GM12875 (cell line): ENCODE data around the gene RACK1.

Experiments
- H3K4me3 ChIP-seq: one replicate; pipeline ENCODE4 v1.5.1; 2011; ENCODE audit warnings: low read depth, low read length, control low read depth
- TF ChIP-seq, protein P1 (sequence below): IDR thresholded peaks from 2 replicates; pipeline ENCODE4 v1.5.1; 2011; ENCODE audit warnings: low read depth, mild to moderate bottlenecking, control low read depth, inconsistent platforms, low read length, moderate library complexity, borderline replicate concordance; ENCODE audit not compliant: insufficient read depth

The RACK1 gene

DNA sequence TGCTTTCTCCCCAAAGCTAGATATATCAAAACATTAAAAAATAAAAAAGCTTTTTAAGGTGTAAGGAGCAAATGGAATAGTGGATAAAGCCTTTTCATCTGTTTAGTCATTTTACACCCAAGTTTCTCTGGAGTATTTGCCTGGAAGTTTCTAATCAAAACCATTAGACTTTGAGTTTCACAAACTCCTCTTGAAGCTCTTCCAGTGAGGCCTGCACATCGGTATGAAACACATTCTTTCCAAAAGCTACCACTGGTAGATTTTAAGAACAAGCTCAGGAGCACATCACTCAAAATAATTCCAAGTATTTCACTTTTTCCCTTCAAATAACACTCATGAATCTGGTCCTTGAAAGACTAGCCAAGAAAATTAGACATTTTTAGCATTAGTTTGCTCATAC, 11.6 kb upstream of the RACK1 start:
- TF ChIP-seq, protein P1, sequence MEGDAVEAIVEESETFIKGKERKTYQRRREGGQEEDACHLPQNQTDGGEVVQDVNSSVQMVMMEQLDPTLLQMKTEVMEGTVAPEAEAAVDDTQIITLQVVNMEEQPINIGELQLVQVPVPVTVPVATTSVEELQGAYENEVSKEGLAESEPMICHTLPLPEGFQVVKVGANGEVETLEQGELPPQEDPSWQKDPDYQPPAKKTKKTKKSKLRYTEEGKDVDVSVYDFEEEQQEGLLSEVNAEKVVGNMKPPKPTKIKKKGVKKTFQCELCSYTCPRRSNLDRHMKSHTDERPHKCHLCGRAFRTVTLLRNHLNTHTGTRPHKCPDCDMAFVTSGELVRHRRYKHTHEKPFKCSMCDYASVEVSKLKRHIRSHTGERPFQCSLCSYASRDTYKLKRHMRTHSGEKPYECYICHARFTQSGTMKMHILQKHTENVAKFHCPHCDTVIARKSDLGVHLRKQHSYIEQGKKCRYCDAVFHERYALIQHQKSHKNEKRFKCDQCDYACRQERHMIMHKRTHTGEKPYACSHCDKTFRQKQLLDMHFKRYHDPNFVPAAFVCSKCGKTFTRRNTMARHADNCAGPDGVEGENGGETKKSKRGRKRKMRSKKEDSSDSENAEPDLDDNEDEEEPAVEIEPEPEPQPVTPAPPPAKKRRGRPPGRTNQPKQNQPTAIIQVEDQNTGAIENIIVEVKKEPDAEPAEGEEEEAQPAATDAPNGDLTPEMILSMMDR = no peak

DNA sequence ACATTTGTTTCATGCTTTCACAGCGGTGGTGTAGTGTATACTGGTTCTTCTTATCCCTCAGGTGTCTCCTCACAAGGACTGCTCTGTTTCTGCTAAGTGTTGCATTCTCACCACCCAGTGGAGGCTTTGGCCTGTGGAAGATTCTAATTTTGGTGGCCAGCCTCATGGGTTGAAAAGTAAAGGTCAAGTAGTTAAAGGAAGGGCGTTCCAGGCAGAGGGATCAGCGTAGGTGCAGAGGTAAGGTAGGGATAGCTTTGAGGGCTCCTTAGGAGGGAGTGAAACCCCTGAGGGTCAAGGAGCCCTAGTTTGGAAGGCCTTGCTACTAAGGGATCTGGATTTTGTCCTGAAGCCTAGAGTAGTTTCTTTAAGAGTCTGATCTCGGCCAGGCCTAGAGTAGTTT, 4.6 kb upstream of the RACK1 start:
- H3K4me3 ChIP-seq = no peak overlapping the region
- TF ChIP-seq, protein P1 = no peak

More for the DNA sequence above, 11.6 kb upstream of the RACK1 start:
- H3K4me3 ChIP-seq = no peak overlapping the region

DNA sequence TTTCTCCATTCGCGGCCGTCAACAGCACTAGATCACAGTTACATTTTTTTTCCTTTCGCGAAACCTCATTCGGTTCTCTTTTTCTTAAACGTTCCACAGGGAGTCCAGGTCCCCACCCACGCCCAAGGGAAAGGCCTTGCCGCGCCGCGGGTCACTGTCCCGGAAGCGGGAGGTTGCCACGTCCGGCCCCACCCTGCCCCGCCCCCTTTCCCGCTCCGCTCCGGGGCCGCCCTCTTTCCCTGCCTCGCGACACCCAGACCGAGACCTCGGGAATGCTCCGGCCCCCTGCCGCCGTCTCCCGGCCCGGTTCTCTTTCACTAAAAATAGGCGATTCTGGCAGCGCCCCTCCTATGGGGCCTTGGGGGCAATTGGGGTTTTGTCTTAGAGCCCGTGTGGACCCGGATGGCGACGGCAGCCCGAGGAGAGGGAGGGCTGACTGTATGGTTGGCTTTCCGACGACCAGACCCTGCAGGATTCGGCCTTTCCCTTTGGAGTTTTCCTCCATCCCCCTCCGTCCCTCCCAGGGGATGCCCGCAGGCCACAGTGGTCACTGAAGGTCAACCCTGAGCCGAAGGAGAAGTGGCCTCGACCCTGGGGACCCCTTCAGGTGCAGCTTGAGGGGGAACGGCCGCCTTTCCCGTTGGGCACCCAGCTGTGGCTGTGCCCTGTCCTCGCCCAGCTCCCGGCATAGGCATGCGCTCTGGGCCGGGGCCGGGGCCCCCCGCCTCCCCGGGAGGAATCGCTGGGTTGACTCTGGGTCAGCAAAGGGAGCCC, 2.8 kb upstream of the RACK1 start:
- TF ChIP-seq, protein P1 = no peak
- peak overlapping the region; percentile 78 for H3K4me3 ChIP-seq

DNA sequence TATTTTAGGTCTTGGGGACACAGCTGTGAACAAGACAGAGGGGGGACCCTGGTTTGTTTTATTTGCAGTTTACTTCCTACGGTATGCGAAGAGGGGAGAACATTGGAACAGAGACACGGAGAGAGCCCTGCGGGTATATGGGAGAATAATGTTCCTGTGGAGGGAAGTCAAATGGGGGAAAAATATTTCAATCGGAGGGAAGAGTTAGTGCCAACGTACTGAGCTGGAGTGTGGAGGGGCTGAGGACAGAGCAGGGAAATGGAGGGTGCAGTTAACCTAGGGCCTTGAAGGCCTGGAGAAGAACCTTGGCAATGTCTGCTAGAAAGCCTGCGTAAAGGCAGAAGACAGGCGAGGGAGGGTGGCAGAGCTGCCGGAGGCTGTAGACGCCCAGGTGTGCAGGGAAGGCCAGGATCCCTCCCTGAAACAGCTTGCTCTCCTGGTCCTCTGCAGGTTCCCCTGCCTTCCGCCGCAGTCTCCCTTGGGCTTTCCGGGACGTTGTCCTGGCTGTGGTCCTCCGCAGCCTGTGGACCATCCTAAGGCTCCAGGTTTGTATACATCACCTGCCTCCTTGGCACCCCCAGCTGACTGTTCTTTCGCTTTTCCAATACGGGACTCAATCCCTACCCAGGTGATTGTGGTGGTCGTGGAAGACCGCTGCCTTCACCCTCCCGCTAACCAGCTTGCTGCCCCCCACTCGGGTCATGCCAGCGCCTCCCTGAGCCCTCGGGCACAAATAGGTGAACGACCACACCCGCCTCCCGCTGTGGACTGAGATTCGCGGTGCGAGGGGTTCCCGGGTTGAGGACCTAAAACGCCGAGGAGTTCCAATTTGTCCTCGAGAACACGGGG, 1.9 kb upstream of the RACK1 start:
- H3K4me3 ChIP-seq = peak overlapping the region; percentile 78
- TF ChIP-seq, protein P1 = no peak

DNA sequence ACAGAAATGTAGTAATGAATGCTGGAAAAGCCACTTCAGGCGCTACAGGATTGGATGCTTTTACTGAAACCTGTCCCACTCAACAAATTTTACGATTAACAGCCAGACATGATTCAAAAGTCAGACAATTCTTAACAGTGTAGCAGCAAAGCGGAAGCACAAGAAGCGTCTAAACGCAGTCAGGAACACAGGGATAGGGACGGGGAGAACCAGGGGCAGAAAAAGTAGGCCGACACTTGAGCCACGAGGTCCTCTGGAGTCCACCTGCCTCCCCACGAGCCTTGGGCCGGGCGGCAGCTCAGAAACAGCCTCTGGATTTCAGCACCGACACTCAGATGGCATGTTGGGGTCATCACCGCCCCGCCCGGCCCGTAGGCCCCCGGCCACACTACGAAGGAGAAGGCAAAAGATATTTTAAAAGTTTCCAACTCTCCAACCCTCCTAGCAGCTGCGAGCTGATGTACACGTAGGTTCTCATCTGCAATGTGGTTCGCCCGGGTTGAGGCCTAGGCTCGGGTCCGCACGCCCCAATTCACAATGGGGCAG, 615 bp downstream of the RACK1 start:
- TF ChIP-seq, protein P1 = no peak

DNA sequence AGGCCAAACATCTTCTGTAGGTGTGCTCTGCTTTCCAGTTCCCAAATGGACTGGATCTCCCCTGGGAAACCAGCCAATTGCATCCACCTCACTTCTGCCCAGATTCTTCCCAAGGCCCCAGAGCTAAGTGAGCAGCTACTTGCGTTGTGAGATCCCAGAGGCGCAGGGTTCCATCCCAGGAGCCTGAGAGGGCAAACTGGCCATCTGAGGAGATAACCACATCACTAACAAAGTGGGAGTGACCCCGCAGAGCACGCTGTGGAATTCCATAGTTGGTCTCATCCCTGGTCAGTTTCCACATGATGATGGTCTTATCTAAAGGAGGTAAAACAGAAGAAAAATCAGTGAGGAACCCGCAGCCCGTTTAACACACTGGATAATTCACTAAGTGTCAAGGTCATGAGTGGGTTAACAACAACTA, 1.7 kb downstream of the RACK1 start:
- H3K4me3 ChIP-seq = peak overlapping the region; percentile 95
- TF ChIP-seq, protein P1 = no peak

More for the DNA sequence above, 615 bp downstream of the RACK1 start:
- peak overlapping the region; percentile 95 for H3K4me3 ChIP-seq
